GM06990 (cell line): ENCODE results near the gene TMCO6.
"Not testable (repeated sequence)": the region's sequence is repeated elsewhere in the genome, so short reads cannot be mapped to it uniquely, and the experiment has no call there.

Source experiments
- DNase-seq: peaks from one replicate; pipeline ENCODE4 v3.0.0-alpha.2; 2011; ENCODE audit not compliant: insufficient read length; ENCODE audit errors: extremely low read depth
- H3K27me3 ChIP-seq: replicated peaks from 2 replicates; pipeline ENCODE4 v1.6.0; 2011; ENCODE audit warnings: low read length; ENCODE audit not compliant: control insufficient read depth, insufficient read depth
- H3K36me3 ChIP-seq: 2 replicates; pipeline ENCODE4 v1.5.1; 2011; ENCODE audit warnings: low read length; ENCODE audit not compliant: control insufficient read depth, insufficient read depth
- H3K4me3 ChIP-seq: replicated peaks from 2 replicates; pipeline ENCODE4 v1.5.1; 2011; ENCODE audit warnings: low read depth, mild to moderate bottlenecking, control low read depth, low read length
- CTCF ChIP-seq: IDR thresholded peaks from 2 replicates; pipeline ENCODE4 v1.5.1; 2011; ENCODE audit warnings: low read length, control low read depth, mild to moderate bottlenecking, inconsistent platforms; ENCODE audit not compliant: insufficient read depth, poor library complexity, severe bottlenecking

The TMCO6 gene

GRCh38 chr5:140664030-140664358, 24.7 kb downstream of the TMCO6 start:
- H3K36me3 ChIP-seq: peaks cover 28% of the 10 kb centered on the region

GRCh38 chr5:140664359-140665119, 25.3 kb downstream of the TMCO6 start, which contains the start of gene WDR55:
WDR55 (plus strand) TSS chr5:140664904; CDS start chr5:140664913, 9 bp downstream.
- H3K36me3 ChIP-seq: peaks cover 31% of the 10 kb centered on the region
- H3K27me3 ChIP-seq: no peaks in the 10 kb centered on the region
- TF ChIP-seq CTCF: no peak
- DNase-seq: peak; percentile 92
- H3K4me3 ChIP-seq: peak within 1 kb of the TSS; percentile 79

More at GRCh38 chr5:140664030-140664358, 24.7 kb downstream of the TMCO6 start:
- peak overlapping the region; percentile 79 for H3K4me3 ChIP-seq
- no peak for TF ChIP-seq CTCF
- no peaks in the 10 kb centered on the region for H3K27me3 ChIP-seq
- no peak for DNase-seq

GRCh38 chr5:140671035-140671434, 31.8 kb downstream of the TMCO6 start:
- H3K36me3 ChIP-seq: peaks cover 39% of the 10 kb centered on the region
- not testable (repeated sequence) for DNase-seq, H3K4me3 ChIP-seq, H3K27me3 ChIP-seq

- no peak overlapping the region for H3K4me3 ChIP-seq
- H3K27me3 ChIP-seq: no peaks in the 10 kb centered on the region
- peaks cover 42% of the 10 kb centered on the region for H3K36me3 ChIP-seq
- no peak for TF ChIP-seq CTCF
- no peak for DNase-seq
Measured at GRCh38 chr5:140671472-140672125, 32.3 kb downstream of the TMCO6 start.

- Histone ChIP-seq H3K4me3 (no peak overlapping the region), H3K36me3 (peaks cover 51% of the 10 kb centered on the region), H3K27me3 (no peaks in the 10 kb centered on the region)
- DNase-seq: peak; percentile 26
- no peak for TF ChIP-seq CTCF
Measured at GRCh38 chr5:140672455-140673186, 33.4 kb downstream of the TMCO6 start.

GRCh38 chr5:140673187-140673976, 34.1 kb downstream of the TMCO6 start, which contains the start of gene DND1:
DND1 (minus strand) TSS chr5:140673576; CDS start chr5:140673542, 34 bp downstream.
- Histone ChIP-seq H3K4me3 (no peak within 1 kb of the TSS), H3K27me3 (no peaks in the 10 kb centered on the region), H3K36me3 (peaks cover 47% of the 10 kb centered on the region)
- no peak for TF ChIP-seq CTCF
- DNase-seq: peak; percentile 19
